SK-N-SH (cell line): ENCODE data around the gene CRISPLD2.

Experiments used
- EZH2phosphoT487 ChIP-seq: fragments of 200-600 bp; sonication (generic); IDR thresholded peaks from 2 replicates; pipeline ENCODE4 v1.6.1; 2017; ENCODE audit warnings: low read depth, mixed run types, mild to moderate bottlenecking, antibody characterized with exemption, moderate library complexity, borderline replicate concordance
- YY1 ChIP-seq: IDR thresholded peaks from 2 replicates; pipeline ENCODE4 v1.4.0; 2012; ENCODE audit warnings: low read depth, mild to moderate bottlenecking
- TF ChIP-seq, protein P1 (sequence below): fragments of 200-600 bp; sonication (generic); IDR thresholded peaks from 2 replicates; pipeline ENCODE4 v1.6.1; 2017; ENCODE audit warnings: antibody characterized with exemption, mild to moderate bottlenecking, moderate library complexity

DNA sequence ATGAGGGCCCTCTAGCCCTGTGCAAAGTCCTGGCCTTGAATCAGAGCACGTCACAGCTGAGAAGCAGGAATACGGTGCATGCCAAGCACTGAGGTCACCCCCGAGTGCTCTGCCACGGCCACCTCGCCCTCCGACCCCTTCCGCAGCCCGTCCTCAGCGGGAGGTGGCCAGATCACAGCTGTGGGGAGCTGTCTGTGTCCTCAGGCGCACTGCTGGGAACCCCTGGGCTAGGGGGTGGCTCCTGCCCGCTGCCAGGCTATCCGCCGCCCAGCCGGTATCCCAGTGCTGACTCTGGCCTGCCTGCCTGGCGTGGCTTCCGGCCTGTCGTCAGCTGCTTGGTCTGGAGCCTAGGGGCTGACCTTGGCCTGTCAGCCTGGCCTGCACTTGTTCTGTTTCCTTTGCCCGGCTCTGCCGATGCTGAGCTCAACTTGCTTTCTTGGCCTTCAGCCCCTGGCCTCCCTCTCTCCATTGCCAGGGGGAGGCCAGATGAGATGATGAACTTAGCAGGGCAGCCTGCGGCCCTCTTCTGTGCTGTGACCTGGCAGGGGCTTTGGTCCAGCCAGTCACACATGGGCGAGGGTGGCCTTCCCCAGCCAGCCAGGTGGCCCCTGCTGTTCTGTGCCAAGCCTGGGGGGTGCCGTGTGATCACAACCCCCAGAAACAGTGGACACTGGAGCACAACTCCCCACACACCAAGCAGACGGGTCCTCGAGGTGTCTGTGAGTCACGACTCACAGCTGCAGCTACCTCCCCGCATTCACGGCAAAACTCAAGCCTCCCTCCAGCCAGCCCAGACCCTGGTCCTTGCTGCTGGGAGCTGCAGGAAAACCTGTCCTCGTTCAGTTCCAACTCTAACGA, 114.2 kb downstream of the CRISPLD2 start:
- TF ChIP-seq, protein P1, sequence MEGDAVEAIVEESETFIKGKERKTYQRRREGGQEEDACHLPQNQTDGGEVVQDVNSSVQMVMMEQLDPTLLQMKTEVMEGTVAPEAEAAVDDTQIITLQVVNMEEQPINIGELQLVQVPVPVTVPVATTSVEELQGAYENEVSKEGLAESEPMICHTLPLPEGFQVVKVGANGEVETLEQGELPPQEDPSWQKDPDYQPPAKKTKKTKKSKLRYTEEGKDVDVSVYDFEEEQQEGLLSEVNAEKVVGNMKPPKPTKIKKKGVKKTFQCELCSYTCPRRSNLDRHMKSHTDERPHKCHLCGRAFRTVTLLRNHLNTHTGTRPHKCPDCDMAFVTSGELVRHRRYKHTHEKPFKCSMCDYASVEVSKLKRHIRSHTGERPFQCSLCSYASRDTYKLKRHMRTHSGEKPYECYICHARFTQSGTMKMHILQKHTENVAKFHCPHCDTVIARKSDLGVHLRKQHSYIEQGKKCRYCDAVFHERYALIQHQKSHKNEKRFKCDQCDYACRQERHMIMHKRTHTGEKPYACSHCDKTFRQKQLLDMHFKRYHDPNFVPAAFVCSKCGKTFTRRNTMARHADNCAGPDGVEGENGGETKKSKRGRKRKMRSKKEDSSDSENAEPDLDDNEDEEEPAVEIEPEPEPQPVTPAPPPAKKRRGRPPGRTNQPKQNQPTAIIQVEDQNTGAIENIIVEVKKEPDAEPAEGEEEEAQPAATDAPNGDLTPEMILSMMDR = no peak
- TF ChIP-seq EZH2phosphoT487 = no peak
- TF ChIP-seq YY1 = no peak
